Memory B cell (primary cell): ENCODE results near the gene HMGXB4.

Source experiments
- ATAC-seq: fragments of 150-1000 bp; cut with Tn5 transposase; 2 replicates; pipeline ENCODE4 v1.10.0; 2021; ENCODE audit warnings: low read depth, mild to moderate bottlenecking, moderate library complexity
- DNase-seq, 2 donors: peaks; one replicate each; pipeline ENCODE4 v3.0.0; 2022; ENCODE audit warnings: low spot score in 2 of 2
- H3K27ac Mint-ChIP-seq: one replicate; pipeline ENCODE4 v1.8.0; 2022; ENCODE audit warnings: mild to moderate bottlenecking, moderate library complexity, mixed read lengths
- H3K27me3 Mint-ChIP-seq: one replicate; pipeline ENCODE4 v1.8.0; 2022; ENCODE audit warnings: mixed read lengths
- H3K36me3 Mint-ChIP-seq: one replicate; pipeline ENCODE4 v1.8.0; 2022; ENCODE audit warnings: mild to moderate bottlenecking, mixed read lengths
- H3K4me1 Mint-ChIP-seq: one replicate; pipeline ENCODE4 v1.8.0; 2022; ENCODE audit warnings: mixed read lengths
- H3K4me3 Mint-ChIP-seq: one replicate; pipeline ENCODE4 v1.8.0; 2022; ENCODE audit warnings: mild to moderate bottlenecking, moderate library complexity, mixed read lengths
- H3K9me3 Mint-ChIP-seq: one replicate; pipeline ENCODE4 v1.8.0; 2022; ENCODE audit warnings: mixed read lengths

Gene HMGXB4

GRCh38 chr22:35276019-35276418 lies 18.7 kb downstream of the HMGXB4 start:
- H3K36me3 Mint-ChIP-seq = peaks cover 27% of the 10 kb centered on the region
- no peak for ATAC-seq
- DNase-seq = no peak
- H3K9me3 Mint-ChIP-seq = no peaks in the 10 kb centered on the region
- H3K4me1 Mint-ChIP-seq = peaks cover 11% of the 10 kb centered on the region
- no peaks in the 10 kb centered on the region for H3K27me3 Mint-ChIP-seq
- H3K27ac Mint-ChIP-seq = no peak overlapping the region
- H3K4me3 Mint-ChIP-seq = no peak overlapping the region

DNA sequence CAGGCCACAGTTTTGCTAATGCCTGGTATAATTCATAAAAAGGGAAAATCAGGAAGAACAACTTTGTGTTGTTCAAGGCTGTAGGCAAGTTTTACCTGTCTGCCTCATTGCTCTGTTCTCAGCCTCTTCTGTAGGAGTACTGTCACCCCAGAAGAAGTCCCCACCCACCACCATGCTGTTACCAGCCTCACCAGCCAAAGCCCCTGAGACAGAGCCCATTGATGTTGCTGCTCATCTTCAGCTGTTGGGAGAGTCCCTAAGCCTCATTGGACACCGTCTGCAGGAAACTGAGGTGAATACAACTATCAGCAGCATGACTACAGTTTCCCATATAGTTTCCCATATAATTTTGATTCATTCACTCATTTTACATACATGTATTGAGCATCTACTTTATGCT lies 30.8 kb downstream of the HMGXB4 start:
- Mint-ChIP-seq H3K9me3 (no peaks in the 10 kb centered on the region), H3K27me3 (no peaks in the 10 kb centered on the region), H3K27ac (no peak overlapping the region), H3K4me3 (no peak overlapping the region), H3K36me3 (peaks cover 18% of the 10 kb centered on the region), H3K4me1 (no peaks in the 10 kb centered on the region)
- DNase-seq (no peak), ATAC-seq (no peak)

DNA sequence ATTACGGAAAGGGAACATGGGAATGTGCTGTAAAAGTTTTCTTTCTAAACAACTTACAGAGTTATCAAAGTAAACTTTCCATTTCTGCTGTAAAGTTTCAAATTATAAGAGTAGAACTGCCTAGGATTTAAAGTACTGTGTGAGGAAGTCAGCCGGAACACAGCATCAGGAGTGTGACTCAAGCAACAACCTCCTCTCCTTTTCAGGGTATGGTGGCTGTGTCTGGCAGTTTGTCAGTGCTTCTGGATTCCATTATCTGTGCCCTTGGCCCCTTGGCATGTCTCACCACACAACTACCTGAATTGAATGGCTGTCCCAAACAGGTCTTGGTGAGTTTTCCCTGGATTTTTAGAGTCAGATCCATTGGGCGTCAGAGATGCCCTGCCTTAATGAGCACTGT lies 35.5 kb downstream of the HMGXB4 start:
- ATAC-seq = no peak
- Mint-ChIP-seq H3K4me1 (no peaks in the 10 kb centered on the region), H3K27ac (no peak overlapping the region), H3K36me3 (peaks cover 20% of the 10 kb centered on the region), H3K4me3 (no peak overlapping the region), H3K27me3 (no peaks in the 10 kb centered on the region), H3K9me3 (no peaks in the 10 kb centered on the region)
- no peak for DNase-seq

DNA sequence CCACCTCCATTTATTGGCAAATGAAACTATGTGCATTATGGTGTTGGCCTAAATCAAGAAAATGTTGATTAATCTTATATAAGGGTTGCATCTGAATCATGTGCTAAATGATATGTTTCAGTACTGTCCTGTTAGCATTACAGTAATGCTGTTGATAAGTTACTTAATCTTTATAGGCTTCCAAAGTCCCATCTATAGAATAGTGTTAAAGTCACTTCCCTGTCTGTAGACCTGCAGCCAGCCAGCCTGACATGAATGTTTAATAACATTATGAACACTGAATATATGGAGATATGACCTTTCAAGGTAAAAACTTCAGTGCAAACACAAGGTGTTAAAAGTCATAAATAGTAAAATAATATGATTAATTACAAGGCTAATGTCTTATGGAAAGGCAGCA lies 38.8 kb downstream of the HMGXB4 start:
- no peaks in the 10 kb centered on the region for H3K9me3 Mint-ChIP-seq
- peaks cover 15% of the 10 kb centered on the region for H3K36me3 Mint-ChIP-seq
- H3K4me1 Mint-ChIP-seq = peaks cover 5% of the 10 kb centered on the region
- H3K4me3 Mint-ChIP-seq = no peak overlapping the region
- DNase-seq (no peak), ATAC-seq (no peak)
- no peaks in the 10 kb centered on the region for H3K27me3 Mint-ChIP-seq
- no peak overlapping the region for H3K27ac Mint-ChIP-seq

GRCh38 chr22:35299217-35299672 lies 42.0 kb downstream of the HMGXB4 start:
- Mint-ChIP-seq H3K27me3 (no peaks in the 10 kb centered on the region), H3K9me3 (no peaks in the 10 kb centered on the region), H3K4me3 (peak overlapping the region; percentile 98), H3K36me3 (peaks cover 2% of the 10 kb centered on the region), H3K27ac (peak overlapping the region; percentile 96), H3K4me1 (peaks cover 15% of the 10 kb centered on the region)
- DNase-seq = no peak
- peak; percentile 20 for ATAC-seq

GRCh38 chr22:35299673-35300499 lies 42.6 kb downstream of the HMGXB4 start, which contains the start of gene TOM1:
TOM1 (plus strand) TSS chr22:35299894; CDS start chr22:35299929, 35 bp downstream.
- H3K36me3 Mint-ChIP-seq = peaks cover 3% of the 10 kb centered on the region
- ATAC-seq = peak; percentile 86
- peaks cover 18% of the 10 kb centered on the region for H3K4me1 Mint-ChIP-seq
- H3K27me3 Mint-ChIP-seq = no peaks in the 10 kb centered on the region
- peak within 1 kb of the TSS; percentile 96 for H3K27ac Mint-ChIP-seq
- peak within 1 kb of the TSS; percentile 98 for H3K4me3 Mint-ChIP-seq
- DNase-seq = peak; percentile 98 to 99
- H3K9me3 Mint-ChIP-seq = no peaks in the 10 kb centered on the region

GRCh38 chr22:35301372-35301874 lies 44.1 kb downstream of the HMGXB4 start:
- no peak for DNase-seq
- no peak for ATAC-seq
- peak overlapping the region; percentile 58 for H3K4me3 Mint-ChIP-seq
- peak overlapping the region; percentile 45 for H3K27ac Mint-ChIP-seq
- peaks cover 3% of the 10 kb centered on the region for H3K36me3 Mint-ChIP-seq
- H3K9me3 Mint-ChIP-seq = no peaks in the 10 kb centered on the region
- H3K4me1 Mint-ChIP-seq = peaks cover 23% of the 10 kb centered on the region
- no peaks in the 10 kb centered on the region for H3K27me3 Mint-ChIP-seq

DNA sequence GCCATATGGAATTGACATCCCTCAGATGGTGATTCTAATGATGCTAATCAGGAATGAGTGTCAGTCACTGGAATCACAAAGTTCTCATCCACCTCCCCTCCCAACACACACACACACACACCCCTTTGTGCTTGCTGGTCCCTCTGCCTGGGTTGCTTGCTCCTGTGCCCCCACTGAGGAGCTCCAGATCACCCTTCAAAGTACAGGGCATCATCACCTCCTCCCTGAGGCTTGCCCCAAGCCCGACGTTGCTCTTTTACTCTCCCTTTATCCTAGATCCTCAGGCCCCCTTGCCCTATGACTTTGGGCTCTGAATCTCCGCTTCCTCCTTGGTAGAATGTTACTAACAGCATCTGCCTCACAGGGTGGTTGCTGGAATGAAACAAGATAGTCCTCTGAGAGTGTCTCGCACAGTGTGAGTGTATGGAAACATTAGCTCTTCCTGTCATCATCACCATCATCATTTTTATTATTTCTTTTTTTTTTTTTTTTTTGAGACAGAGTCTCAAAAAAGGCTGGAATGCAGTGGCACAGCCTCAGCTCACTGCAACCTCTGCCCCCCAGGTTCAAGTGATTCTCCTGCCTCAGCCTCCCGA lies 45.8 kb downstream of the HMGXB4 start:
- Mint-ChIP-seq H3K9me3 (no peaks in the 10 kb centered on the region), H3K27me3 (no peaks in the 10 kb centered on the region), H3K4me3 (no peak overlapping the region), H3K4me1 (peaks cover 34% of the 10 kb centered on the region), H3K36me3 (peaks cover 3% of the 10 kb centered on the region), H3K27ac (no peak overlapping the region)
- no peak for ATAC-seq
- DNase-seq = no peak

DNA sequence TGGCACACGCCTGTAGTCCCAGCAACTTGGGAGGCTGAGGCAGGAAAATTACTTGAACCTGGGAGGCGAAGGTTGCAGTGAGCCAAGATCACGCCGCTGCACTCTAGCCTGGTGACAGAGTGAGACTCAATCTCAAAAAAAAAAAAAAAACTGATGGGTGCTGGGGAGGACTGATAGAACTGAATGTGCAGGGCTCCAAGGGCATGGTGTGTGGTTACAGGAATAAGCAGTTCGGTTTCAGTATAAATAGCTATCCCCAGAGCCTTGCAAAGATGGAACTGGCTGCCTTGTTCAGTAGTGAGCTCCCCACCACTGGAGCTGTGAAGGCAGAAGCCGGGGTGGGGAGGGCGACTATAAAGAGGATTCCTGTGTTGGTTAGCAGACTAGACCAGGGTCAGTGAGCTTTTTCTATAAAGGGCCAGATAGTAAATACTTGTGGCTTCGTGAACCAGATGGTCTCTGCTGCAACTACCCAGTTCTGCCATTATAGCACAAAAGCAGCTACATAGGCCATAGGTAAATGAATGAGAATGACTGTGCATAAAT lies 48.3 kb downstream of the HMGXB4 start:
- Mint-ChIP-seq H3K4me1 (peaks cover 47% of the 10 kb centered on the region), H3K9me3 (no peaks in the 10 kb centered on the region), H3K4me3 (no peak overlapping the region), H3K27me3 (no peaks in the 10 kb centered on the region), H3K36me3 (peaks cover 3% of the 10 kb centered on the region), H3K27ac (no peak overlapping the region)
- no peak for ATAC-seq
- no peak for DNase-seq

- no peak for ATAC-seq
- Mint-ChIP-seq H3K36me3 (peaks cover 3% of the 10 kb centered on the region), H3K4me1 (peaks cover 51% of the 10 kb centered on the region), H3K4me3 (peak overlapping the region; percentile 53), H3K9me3 (no peaks in the 10 kb centered on the region), H3K27ac (no peak overlapping the region), H3K27me3 (no peaks in the 10 kb centered on the region)
- DNase-seq = no peak
These were observed 49.2 kb downstream of the HMGXB4 start for GRCh38 chr22:35306350-35306967.

- DNase-seq (no peak), ATAC-seq (no peak)
- no peaks in the 10 kb centered on the region for H3K9me3 Mint-ChIP-seq
- peaks cover 5% of the 10 kb centered on the region for H3K36me3 Mint-ChIP-seq
- peaks cover 52% of the 10 kb centered on the region for H3K4me1 Mint-ChIP-seq
- no peak overlapping the region for H3K27ac Mint-ChIP-seq
- no peaks in the 10 kb centered on the region for H3K27me3 Mint-ChIP-seq
- no peak overlapping the region for H3K4me3 Mint-ChIP-seq
These were observed 50.1 kb downstream of the HMGXB4 start for GRCh38 chr22:35307372-35307771.

DNA sequence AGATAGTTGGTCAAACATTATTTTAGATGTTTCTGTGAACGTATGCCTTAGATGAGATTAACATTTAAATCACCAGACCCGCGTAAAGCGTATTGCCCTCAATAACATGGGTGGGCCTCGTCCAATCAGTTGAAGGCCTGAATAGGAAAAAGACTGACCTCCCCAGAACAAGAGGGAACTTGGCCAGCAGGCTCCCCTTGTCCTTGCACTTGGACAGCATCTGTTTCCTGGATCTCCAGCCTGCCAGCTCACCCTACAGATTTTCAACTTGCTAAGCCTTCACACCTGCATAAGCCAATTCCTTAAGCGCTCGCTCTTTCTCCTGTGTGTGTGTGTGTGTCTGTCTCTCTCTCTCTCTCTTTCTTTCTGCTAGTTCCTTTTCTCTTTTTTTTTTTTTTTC lies 50.6 kb downstream of the HMGXB4 start:
- Mint-ChIP-seq H3K27ac (no peak overlapping the region), H3K4me3 (no peak overlapping the region), H3K9me3 (no peaks in the 10 kb centered on the region), H3K36me3 (peaks cover 5% of the 10 kb centered on the region), H3K27me3 (no peaks in the 10 kb centered on the region), H3K4me1 (peaks cover 56% of the 10 kb centered on the region)
- DNase-seq = no peak
- no peak for ATAC-seq

DNA sequence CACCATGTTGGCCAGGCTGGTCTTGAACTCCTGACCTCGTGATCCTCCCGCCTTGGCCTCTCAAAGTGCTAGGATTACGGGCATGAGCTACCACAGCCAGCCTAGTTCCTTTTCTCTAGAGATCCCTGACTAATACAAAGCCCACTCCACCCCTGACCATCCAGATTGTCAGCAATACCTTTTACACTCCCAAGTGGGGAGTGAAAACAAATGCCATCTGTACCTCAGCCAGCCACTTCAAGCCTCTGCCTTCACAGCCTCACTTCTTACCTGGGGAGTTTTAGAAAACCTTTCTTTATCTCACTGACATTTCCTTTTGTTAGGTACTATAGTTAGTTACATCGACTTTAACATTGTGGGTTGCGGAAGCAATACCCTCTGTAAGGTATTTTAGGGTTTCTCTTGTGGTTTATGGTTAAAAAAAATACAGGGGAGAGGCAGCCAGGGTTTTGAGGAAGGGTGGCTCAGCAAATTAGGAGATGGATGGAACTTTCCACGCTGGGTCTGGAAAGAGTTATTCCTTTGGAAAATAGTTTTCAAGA lies 51.3 kb downstream of the HMGXB4 start:
- H3K27me3 Mint-ChIP-seq = no peaks in the 10 kb centered on the region
- DNase-seq = no peak
- peaks cover 52% of the 10 kb centered on the region for H3K4me1 Mint-ChIP-seq
- H3K36me3 Mint-ChIP-seq = peaks cover 5% of the 10 kb centered on the region
- H3K4me3 Mint-ChIP-seq = peak overlapping the region; percentile 4
- H3K9me3 Mint-ChIP-seq = no peaks in the 10 kb centered on the region
- peak overlapping the region; percentile 81 for H3K27ac Mint-ChIP-seq
- ATAC-seq = peak; percentile 51
